ENCODE measurements around the gene TIE1. TPM values are rescaled to one million over a fixed set of nuclear protein-coding genes. Genes with fewer than 3 reads are reported as not detected.

The TIE1 gene
- total and polyA plus RNA-seq, 9 of the 15 experiments (the other 6 are each of a cell fraction or from before 2014, with no cell fraction given), result 0.07 to 0.49 (median 0.14) TPM; not detected in 4

- TF ChIP-seq STAT5A (IDR thresholded peaks at IDR 0.05; ENCODE audit: borderline replicate concordance, low read length), result no peak
- TF ChIP-seq RAD21 (CRISPR knock-in tag; conservative IDR thresholded peaks at IDR 0.05 in 1 of 2, IDR thresholded peaks at IDR 0.05 in 1 of 2), result no peak
- no peak for TF ChIP-seq MAFG (tag; conservative IDR thresholded peaks at IDR 0.05)
Observed at GRCh38 chr1:43280692-43281091, 20.1 kb upstream of the TIE1 start (continued).

GRCh38 chr1:43282220-43283195 lies 18.3 kb upstream of the TIE1 start:
- H3K4me2 ChIP-seq (ENCODE audit: insufficient read depth, low read length), result no peak overlapping the region
- ChIA-PET POLR2A (interaction anchor here (0.6 to 1.6 kb wide), 6 partner anchors 10 to 109 kb away, joined by 3 to 5 read pairs (median 4); no protein-coding TSS in a partner anchor), CTCF (ENCODE audit: low intra/inter-chr PET ratio) (interaction anchor here (0.7 kb wide), 1 partner anchor 100 kb away, joined by 3 read pairs; no protein-coding TSS in a partner anchor)
- H3K9me1 ChIP-seq (ENCODE audit: control insufficient read depth, insufficient read depth, low read length), result peaks cover 3% of the 10 kb centered on the region
- BruUV-seq (replicated peaks), result no TSS peak
- H3K9me3 ChIP-seq (replicated peaks; ENCODE audit: control insufficient read depth, insufficient read depth, low read depth, low read length), result no peaks in the 10 kb centered on the region
- no peak for FAIRE-seq
- no peaks in the 10 kb centered on the region for H3K79me2 ChIP-seq (ENCODE audit: control insufficient read depth, insufficient read depth, low read length)
- H3K9ac ChIP-seq (ENCODE audit: insufficient read depth in 1 of 2, low read depth in 2 of 2, low read length in 2 of 2), result no peak overlapping the region; a peak in 1 of 4 replicates
- no peaks in the 10 kb centered on the region for H3K36me3 ChIP-seq (ENCODE audit: control insufficient read depth, insufficient read depth, low read length)
- intact Hi-C loops (cut with micrococcal nuclease), result no loop called here
- H4K20me1 ChIP-seq (replicated peaks; ENCODE audit: control insufficient read depth, insufficient read depth, low read length), result peaks cover 8% of the 10 kb centered on the region
- no peak overlapping the region for H3K4me3 ChIP-seq
- no peak for DNase-seq (ENCODE audit: extremely low read depth in 1 of 4, low spot score in 3 of 4)
- H3K27ac ChIP-seq (ENCODE audit: extremely low read depth, low read depth, low read length), result no peak overlapping the region
- peaks cover 0 to 16% of the 10 kb centered on the region in 2 experiments; a peak in 3 of 5 replicates for H3K4me1 ChIP-seq (replicated peaks in 1 of 2; ENCODE audit: control insufficient read depth in 2 of 2, insufficient read depth in 2 of 2, low read length in 2 of 2)
- WGBS (ENCODE audit: insufficient coverage, low coverage, missing lambda C conversion rate), result 3% methylated on average over 15 of the region's 15 CpGs
- no peak for ATAC-seq
- peaks cover 39 to 83% of the 10 kb centered on the region in 2 experiments for H3K27me3 ChIP-seq (ENCODE audit: control insufficient read depth in 2 of 2, insufficient read depth in 2 of 2, low read length in 2 of 2)
- in situ Hi-C loops (cut with MboI), result no loop called here
- no peak overlapping the region for H2AFZ ChIP-seq (ENCODE audit: low read depth, low read length)
- TF ChIP-seq MGA (IDR thresholded peaks at IDR 0.05), result no peak
- no peak for TF ChIP-seq KDM1A (IDR thresholded peaks at IDR 0.05)
- TF ChIP-seq JUN (IDR thresholded peaks at IDR 0.05; ENCODE audit: borderline replicate concordance, low read depth, low read length), result no peak
- no peak for TF ChIP-seq JUN (CRISPR knock-in tag; IDR thresholded peaks at IDR 0.05; ENCODE audit: borderline replicate concordance)
